HepG2 (cell line): Measurements from ENCODE around the gene PLEKHG5. TPM values are rescaled to one million over a fixed set of nuclear protein-coding genes. Genes with fewer than 3 reads are reported as not detected.

ENCODE experiments used
- ARID4A ChIP-seq: sonication (generic); formaldehyde crosslinking; IDR thresholded peaks from 2 replicates; pipeline ENCODE4 v1.5.0; 2020; ENCODE audit warnings: mild to moderate bottlenecking, missing genetic modification reagents, borderline replicate concordance
- GATAD2A ChIP-seq: IDR thresholded peaks from 2 replicates; pipeline ENCODE4 v1.6.1; 2016
- NR2F1 ChIP-seq, 2 experiments: fragments of 450-650 bp in 1 of 2; formaldehyde crosslinking in 1 of 2; IDR thresholded peaks; 2 replicates each; pipeline versions ENCODE4 v1.5.0 to v1.6.1; 2016 to 2020; ENCODE audit warnings: mild to moderate bottlenecking in 1 of 2, missing compliant biosample characterization in 1 of 2, missing genetic modification reagents in 1 of 2, moderate library complexity in 1 of 2
- RFXAP ChIP-seq: sonication (generic); formaldehyde crosslinking; IDR thresholded peaks from 2 replicates; pipeline ENCODE4 v1.4.0; 2020; ENCODE audit warnings: missing genetic modification reagents, borderline replicate concordance
- TAF15 ChIP-seq: fragments of 200-400 bp; formaldehyde crosslinking; IDR thresholded peaks from one replicate; pipeline ENCODE4 v1.6.1; 2018; ENCODE audit warnings: mild to moderate bottlenecking, low read depth, low read length; ENCODE audit not compliant: poor library complexity, severe bottlenecking
- THAP9 ChIP-seq: sonication (generic); formaldehyde crosslinking; IDR thresholded peaks from 2 replicates; pipeline ENCODE4; 2020; ENCODE audit warnings: missing genetic modification reagents, mild to moderate bottlenecking, borderline replicate concordance
- USF2 ChIP-seq, 2 experiments: sonication (generic) in 1 of 2; formaldehyde crosslinking in 1 of 2; IDR thresholded peaks; 2 replicates each; pipeline versions ENCODE4 v1.5.1 to v1.6.1; 2011 to 2020; ENCODE audit warnings: borderline replicate concordance in 1 of 2, low read depth in 1 of 2, low read length in 1 of 2, mild to moderate bottlenecking in 1 of 2, missing genetic modification reagents in 1 of 2, moderate library complexity in 1 of 2
- ZFAT ChIP-seq: sonication (generic); formaldehyde crosslinking; conservative IDR thresholded peaks from 2 replicates; pipeline ENCODE4 v1.8.1; 2023; ENCODE audit warnings: missing genetic modification reagents, inconsistent platforms
- ZNF10 ChIP-seq: sonication (generic); formaldehyde crosslinking; IDR thresholded peaks from 2 replicates; pipeline ENCODE4 v1.4.0; 2020; ENCODE audit warnings: mild to moderate bottlenecking, low read depth, missing genetic modification reagents, borderline replicate concordance
- ZNF143 ChIP-seq: sonication (generic); formaldehyde crosslinking; IDR thresholded peaks from 2 replicates; pipeline ENCODE4 v1.4.0; 2020; ENCODE audit warnings: missing genetic modification reagents
- ZNF20 ChIP-seq: sonication (generic); formaldehyde crosslinking; IDR thresholded peaks from 2 replicates; pipeline ENCODE4 v1.4.0; 2020; ENCODE audit warnings: mild to moderate bottlenecking, moderate library complexity, missing genetic modification reagents
- ZNF362 ChIP-seq: sonication (generic); formaldehyde crosslinking; IDR thresholded peaks from 2 replicates; pipeline ENCODE4 v1.4.0; 2020; ENCODE audit warnings: missing genetic modification reagents, mild to moderate bottlenecking, borderline replicate concordance
- ZNF549 ChIP-seq: sonication (generic); formaldehyde crosslinking; IDR thresholded peaks from 2 replicates; pipeline ENCODE4 v1.5.0; 2020; ENCODE audit warnings: missing genetic modification reagents
- ZNF749 ChIP-seq: sonication (generic); formaldehyde crosslinking; IDR thresholded peaks from 2 replicates; pipeline ENCODE4 v1.8.0; 2022; ENCODE audit warnings: mild to moderate bottlenecking, missing genetic modification reagents, moderate library complexity, borderline replicate concordance
- ZNF883 ChIP-seq: sonication (generic); formaldehyde crosslinking; IDR thresholded peaks from 2 replicates; pipeline ENCODE4 v1.5.1; 2020; ENCODE audit warnings: mild to moderate bottlenecking, missing genetic modification reagents; ENCODE audit errors: not compliant biosample characterization
- ZSCAN5A ChIP-seq: sonication (generic); formaldehyde crosslinking; IDR thresholded peaks from 2 replicates; pipeline ENCODE4 v1.8.0; 2022; ENCODE audit warnings: mild to moderate bottlenecking, missing genetic modification reagents, borderline replicate concordance
- polyA plus RNA-seq, 8 experiments: library from polyadenylated mRNA; depleted of rRNA in 3 of 8; stranded (reverse) in 7 of 8; unstranded in 1 of 8; fragments of >200 nt; fragmentation: Illumina TruSeq in 4 of 8; extraction: Trizol in 4 of 8; gene quantifications; 2 replicates each; pipeline versions ENCODE4 v1.2.1 to v1.2.3, GENCODE V29; 2011 to 2016; ENCODE audit warnings: low read depth in 4 of 8, missing spikeins in 1 of 8, mixed read lengths in 1 of 8; ENCODE audit not compliant: insufficient read depth in 1 of 8
- total RNA-seq, 5 experiments: library from RNA; depleted of rRNA; stranded (reverse); fragments of >200 nt; fragmentation: Illumina TruSeq; extraction: Trizol; gene quantifications; 2 replicates each; pipeline ENCODE4 v1.2.3, GENCODE V29; 2016; ENCODE audit warnings: low read depth in 1 of 5

The PLEKHG5 gene
- total and polyA plus RNA-seq, 2 of the 13 experiments (the other 11 are each of a cell fraction or from before 2014, with no cell fraction given) = 1.9 to 3.5 TPM

GRCh38 chr1:6486433-6487011, 4.9 kb downstream of the PLEKHG5 start (continued):
- TF ChIP-seq ZNF10 = no peak
- TF ChIP-seq ZNF749 (CRISPR knock-in tag) = no peak
- no peak for TF ChIP-seq ZSCAN5A (CRISPR knock-in tag)
- no peak for TF ChIP-seq ZNF883
- TF ChIP-seq RFXAP (CRISPR knock-in tag) = no peak
- peak; percentile 63 for TF ChIP-seq GATAD2A (CRISPR knock-in tag)
- TF ChIP-seq ZNF549 (CRISPR knock-in tag) = no peak
- TF ChIP-seq TAF15 = no peak
- no peak for TF ChIP-seq NR2F1 (CRISPR knock-in tag; IDR thresholded peaks at IDR 0.05)
- TF ChIP-seq ZNF362 (CRISPR knock-in tag) = no peak; the same call in 1 of the 2 replicates
- 0 out of 2 replicates have a peak, but pooled peaks have one; percentile 36 for TF ChIP-seq THAP9 (CRISPR knock-in tag)
- peak; percentile 60; the same call in 1 of the 2 replicates for TF ChIP-seq ARID4A (CRISPR knock-in tag)
- no peak for TF ChIP-seq ZNF143 (CRISPR knock-in tag)
- no peak for TF ChIP-seq ZNF20 (CRISPR knock-in tag)
- TF ChIP-seq USF2 (IDR thresholded peaks at IDR 0.05; ENCODE audit: low read depth, low read length) = no peak
- TF ChIP-seq USF2 (CRISPR knock-in tag; IDR thresholded peaks at IDR 0.05; ENCODE audit: borderline replicate concordance) = no peak
- TF ChIP-seq ZFAT (CRISPR knock-in tag) = no peak
